Activated CD4-positive, alpha-beta memory T cell treated with anti-CD3 and anti-CD28 coated beads for 36 hours (primary cell): ENCODE measurements around the gene SLC43A1. TPM values are rescaled to one million over a fixed set of nuclear protein-coding genes. Genes with fewer than 3 reads are reported as not detected.
"Not testable (repeated sequence)": the region's sequence is repeated elsewhere in the genome, so short reads cannot be mapped to it uniquely, and the experiment has no call there.

Experiments used
- CTCF ChIA-PET: fragments of 350-600 bp; sonication (Branson Sonifier 250); formaldehyde crosslinking; loops from one replicate; lab custom pipeline; 2021; ENCODE audit warnings: antibody characterized with exemption, inconsistent platforms; lab: Charles Lee
- POLR2A ChIA-PET: fragments of 350-600 bp; sonication (Branson Sonifier 250); formaldehyde crosslinking; loops from one replicate; lab custom pipeline; 2021; ENCODE audit warnings: antibody characterized with exemption; lab: Charles Lee
- DNase-seq: peaks from one replicate; pipeline ENCODE4 v3.0.0-alpha.2; 2020
- H3K27ac Mint-ChIP-seq: one replicate; pipeline ENCODE4 v1.8.0; 2021; ENCODE audit warnings: mixed read lengths
- H3K27me3 Mint-ChIP-seq: one replicate; pipeline ENCODE4 v1.8.0; 2021; ENCODE audit warnings: mixed read lengths
- H3K36me3 Mint-ChIP-seq: one replicate; pipeline ENCODE4 v1.8.0; 2021; ENCODE audit warnings: mixed read lengths
- H3K4me1 Mint-ChIP-seq: one replicate; pipeline ENCODE4 v1.8.0; 2021; ENCODE audit warnings: low read depth, mixed read lengths
- H3K4me3 Mint-ChIP-seq: one replicate; pipeline ENCODE4 v1.8.0; 2021; ENCODE audit warnings: mild to moderate bottlenecking, mixed read lengths
- H3K9me3 Mint-ChIP-seq: one replicate; pipeline ENCODE4 v1.8.0; 2021; ENCODE audit warnings: mixed read lengths
- intact Hi-C: fragments of 100-400 bp; cut with micrococcal nuclease; formaldehyde crosslinking; loops from one replicate; pipeline ENCODE4 v1.15.1; 2023
- total RNA-seq, 2 experiments: library from RNA; stranded (reverse); gene quantifications; one replicate each; pipeline ENCODE4 v1.2.3, GENCODE V29; 2021

SLC43A1 gene
- total RNA-seq, 2 experiments from 2014 or later = 23.1 to 23.3 TPM

DNA sequence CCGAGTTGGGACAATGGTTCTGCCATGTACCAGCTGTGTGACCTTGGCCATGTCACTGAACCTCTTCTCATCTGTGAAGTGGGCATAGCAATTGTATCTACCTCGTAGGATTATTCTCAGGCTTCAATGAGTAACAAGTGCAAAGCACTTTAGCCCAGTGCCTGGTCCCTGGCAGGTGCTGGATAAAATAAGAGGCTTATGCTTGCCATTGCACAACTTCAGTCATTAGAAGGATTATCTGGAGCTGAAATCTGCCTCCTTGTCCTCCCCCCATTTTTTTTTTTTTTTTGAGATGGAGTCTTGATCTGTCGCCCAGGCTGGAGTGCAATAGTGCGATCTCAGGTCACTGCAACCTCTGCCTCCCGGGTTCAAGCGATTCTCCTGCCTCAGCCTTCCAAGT, 29.1 kb upstream of the SLC43A1 start:
- Mint-ChIP-seq H3K4me1 (peaks cover 4% of the 10 kb centered on the region), H3K27me3 (no peaks in the 10 kb centered on the region), H3K27ac (no peak overlapping the region), H3K9me3 (no peaks in the 10 kb centered on the region), H3K4me3 (no peak overlapping the region), H3K36me3 (peaks cover 11% of the 10 kb centered on the region)
- intact Hi-C loops = no loop called here
- DNase-seq = no peak
- CTCF ChIA-PET = interaction anchor here (1.5 kb wide), 1 partner anchor 50 kb away, joined by 5 read pairs; no protein-coding TSS in a partner anchor
- POLR2A ChIA-PET = interaction anchor here (0.6 kb wide), 1 partner anchor 294 kb away, joined by 3 read pairs; no protein-coding TSS in a partner anchor

DNA sequence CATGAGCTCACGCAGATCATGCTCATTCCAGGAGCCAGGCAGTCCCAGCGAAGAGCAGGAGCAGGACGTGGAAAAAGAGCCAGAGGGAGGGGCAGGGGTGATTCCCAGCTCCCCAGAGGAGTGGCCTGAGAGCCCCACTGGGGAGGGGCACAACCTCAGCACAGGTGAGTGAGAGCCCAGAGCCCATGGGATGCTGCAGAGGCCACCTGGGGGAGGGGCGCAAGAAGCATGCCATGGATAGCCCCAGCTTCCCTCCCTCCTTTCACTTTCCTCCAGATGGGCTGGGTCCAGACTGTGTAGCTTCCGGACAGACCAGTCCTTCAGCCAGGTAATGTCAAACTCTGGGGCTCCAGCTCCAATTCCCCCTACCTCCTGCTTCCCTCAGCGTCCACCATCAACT, 28.1 kb upstream of the SLC43A1 start:
- H3K4me1 Mint-ChIP-seq = peaks cover 4% of the 10 kb centered on the region
- H3K27me3 Mint-ChIP-seq = no peaks in the 10 kb centered on the region
- CTCF ChIA-PET = no interaction called here
- peaks cover 12% of the 10 kb centered on the region for H3K36me3 Mint-ChIP-seq
- DNase-seq = no peak
- POLR2A ChIA-PET = no interaction called here
- no peaks in the 10 kb centered on the region for H3K9me3 Mint-ChIP-seq
- no peak overlapping the region for H3K27ac Mint-ChIP-seq
- intact Hi-C loops = no loop called here
- H3K4me3 Mint-ChIP-seq = no peak overlapping the region

DNA sequence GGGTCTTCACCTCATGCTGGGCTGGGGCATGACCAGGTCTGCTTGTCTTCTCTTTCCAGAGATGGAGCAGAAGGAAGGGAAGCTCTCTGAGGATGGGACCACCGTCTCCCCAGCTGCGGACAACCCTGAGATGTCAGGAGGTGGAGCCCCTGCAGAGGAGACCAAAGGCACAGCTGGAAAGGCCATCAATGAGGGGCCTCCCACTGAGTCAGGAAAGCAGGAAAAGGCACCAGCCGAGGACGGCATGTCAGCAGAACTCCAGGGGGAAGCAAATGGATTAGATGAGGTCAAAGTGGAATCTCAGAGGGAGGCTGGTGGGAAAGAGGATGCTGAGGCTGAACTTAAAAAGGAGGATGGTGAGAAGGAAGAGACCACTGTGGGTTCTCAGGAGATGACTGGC, 27.1 kb upstream of the SLC43A1 start:
- no peaks in the 10 kb centered on the region for H3K9me3 Mint-ChIP-seq
- intact Hi-C loops = no loop called here
- H3K27me3 Mint-ChIP-seq = no peaks in the 10 kb centered on the region
- POLR2A ChIA-PET = no interaction called here
- H3K4me1 Mint-ChIP-seq = peaks cover 4% of the 10 kb centered on the region
- DNase-seq = no peak
- peaks cover 10% of the 10 kb centered on the region for H3K36me3 Mint-ChIP-seq
- no peak overlapping the region for H3K4me3 Mint-ChIP-seq
- no peak overlapping the region for H3K27ac Mint-ChIP-seq
- CTCF ChIA-PET = no interaction called here

DNA sequence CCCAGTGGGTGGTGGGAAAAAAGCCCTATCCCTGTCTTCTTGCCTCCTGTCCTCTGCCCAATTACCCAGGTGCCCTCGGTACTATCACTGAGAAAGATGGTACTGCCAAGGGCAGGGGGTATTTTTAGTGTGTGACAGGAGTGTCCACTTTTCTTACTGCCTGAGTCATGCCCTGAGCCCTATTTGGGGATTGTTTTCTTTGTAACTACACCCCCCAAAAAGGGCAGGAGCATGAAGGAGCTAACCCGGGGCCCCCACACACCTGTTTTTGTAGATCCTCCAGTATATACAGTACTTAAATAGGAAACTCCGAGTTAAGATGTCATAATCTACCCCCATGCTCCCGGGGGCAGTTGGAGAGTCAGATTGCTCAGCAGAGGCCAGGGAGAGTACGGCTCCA, 25.7 kb upstream of the SLC43A1 start:
- no peaks in the 10 kb centered on the region for H3K9me3 Mint-ChIP-seq
- no peak for DNase-seq
- intact Hi-C loops = no loop called here
- H3K36me3 Mint-ChIP-seq = peaks cover 5% of the 10 kb centered on the region
- no peak overlapping the region for H3K27ac Mint-ChIP-seq
- ChIA-PET CTCF (interaction anchor here (0.5 kb wide), 1 partner anchor 83 kb away, joined by 3 read pairs; no protein-coding TSS in a partner anchor), POLR2A (no interaction called here)
- no peaks in the 10 kb centered on the region for H3K27me3 Mint-ChIP-seq
- H3K4me1 Mint-ChIP-seq = no peaks in the 10 kb centered on the region
- no peak overlapping the region for H3K4me3 Mint-ChIP-seq

DNA sequence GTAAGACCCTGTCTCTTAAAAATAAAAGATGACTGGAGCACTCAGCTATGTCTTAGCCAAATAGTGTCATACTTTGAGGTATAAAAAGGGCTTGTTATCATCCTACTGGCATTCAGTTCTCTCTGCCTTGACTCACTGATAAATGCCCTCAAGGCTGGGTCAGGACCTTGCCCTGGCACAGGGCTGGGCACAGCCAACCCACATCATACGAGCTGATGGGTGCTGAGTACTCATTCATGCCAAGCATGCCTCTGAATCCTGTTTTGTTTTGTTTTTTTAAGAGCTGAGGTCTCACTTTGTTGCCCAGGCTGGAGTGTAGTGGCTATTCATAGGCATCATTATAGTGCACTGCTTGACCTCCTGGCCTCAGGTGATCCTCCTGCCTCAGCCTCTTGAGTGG, 23.8 kb upstream of the SLC43A1 start:
- POLR2A ChIA-PET = interaction anchor here (0.7 kb wide), 1 partner anchor 170 kb away, joined by 3 read pairs; no protein-coding TSS in a partner anchor
- Mint-ChIP-seq H3K4me1 (no peaks in the 10 kb centered on the region), H3K27ac (no peak overlapping the region), H3K9me3 (no peaks in the 10 kb centered on the region), H3K36me3 (peaks cover 5% of the 10 kb centered on the region), H3K27me3 (no peaks in the 10 kb centered on the region), H3K4me3 (no peak overlapping the region)
- no peak for DNase-seq
- CTCF ChIA-PET = interaction anchor here (0.8 to 1.2 kb wide), 2 partner anchors 12 to 46 kb away, joined by 3 to 6 read pairs; no protein-coding TSS in a partner anchor
- intact Hi-C loops = no loop called here

DNA sequence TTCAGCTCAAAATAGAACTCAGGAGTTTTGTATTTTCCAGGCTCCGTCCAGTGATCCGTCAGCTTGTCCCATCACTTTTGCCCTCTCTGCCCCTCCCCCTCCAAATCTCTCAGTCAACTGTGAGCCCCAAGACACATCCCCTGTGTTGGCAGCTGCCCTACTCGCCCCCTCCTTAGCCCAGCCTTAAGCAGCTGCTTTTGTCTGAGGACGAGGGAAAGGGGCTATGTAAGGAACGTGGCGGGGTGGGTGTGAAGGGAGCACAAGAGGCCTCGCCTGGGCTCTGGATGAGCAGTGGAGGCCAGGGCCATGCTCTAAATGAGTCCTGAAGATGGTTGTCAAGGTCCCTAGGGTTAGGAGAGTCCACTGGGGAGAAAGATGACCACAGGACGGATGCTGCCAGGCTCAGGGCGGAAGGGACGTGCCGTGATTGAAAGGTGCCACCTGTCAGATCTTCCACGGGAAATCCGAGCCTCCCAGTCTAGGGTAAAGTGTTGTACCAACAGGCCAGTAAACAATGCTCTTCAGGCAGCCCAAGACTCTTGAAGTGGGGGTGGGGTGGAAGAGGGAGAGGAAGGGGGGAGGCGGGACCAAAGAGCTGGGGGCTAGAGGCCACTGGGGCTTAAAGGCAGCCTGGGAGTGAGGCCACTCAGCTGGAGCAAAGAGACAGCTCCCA, 21.6 kb upstream of the SLC43A1 start, which contains the start of gene SMTNL1:
Gene SMTNL1 (plus strand): TSS at position 649 of the 673 bp plus-strand sequence. CDS start 5,048 bp downstream, outside the sequence.
- Mint-ChIP-seq H3K9me3 (no peaks in the 10 kb centered on the region), H3K4me3 (no peak within 1 kb of the TSS), H3K4me1 (peaks cover under 1% of the 10 kb centered on the region), H3K36me3 (peaks cover 7% of the 10 kb centered on the region), H3K27me3 (no peaks in the 10 kb centered on the region), H3K27ac (no peak within 1 kb of the TSS)
- POLR2A ChIA-PET = no interaction called here
- CTCF ChIA-PET = interaction anchor here (1.9 kb wide), 1 partner anchor 44 kb away, joined by 6 read pairs; no protein-coding TSS in a partner anchor
- intact Hi-C loops = no loop called here
- DNase-seq = no peak

DNA sequence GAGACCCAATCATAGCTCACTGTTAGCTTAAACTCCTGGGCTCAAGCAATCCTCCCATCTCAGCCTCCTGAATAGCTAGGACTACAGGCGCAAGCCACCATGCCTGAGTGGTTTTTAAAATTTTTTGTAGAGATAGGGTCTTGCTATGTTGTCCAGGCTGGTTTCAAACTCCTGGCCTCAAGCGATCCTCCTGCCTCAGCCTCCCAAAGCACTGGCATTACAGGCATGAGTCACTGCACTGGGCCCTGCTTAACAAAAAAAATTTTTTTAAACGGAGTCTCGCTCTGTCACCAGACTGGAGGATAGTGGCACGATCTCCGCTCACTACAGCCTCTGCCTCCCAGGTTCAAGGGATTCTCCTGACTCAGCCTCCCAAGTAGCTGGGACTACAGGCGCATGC, 18.9 kb upstream of the SLC43A1 start:
- DNase-seq, H3K4me3 Mint-ChIP-seq, H3K36me3 Mint-ChIP-seq, H3K9me3 Mint-ChIP-seq, POLR2A ChIA-PET, H3K27me3 Mint-ChIP-seq, H3K27ac Mint-ChIP-seq, intact Hi-C loops: not testable (repeated sequence)
- peaks cover 17% of the 10 kb centered on the region for H3K4me1 Mint-ChIP-seq
- CTCF ChIA-PET = interaction anchor here (1.0 to 1.7 kb wide), 2 partner anchors 41 to 267 kb away, joined by 3 to 12 read pairs; no protein-coding TSS in a partner anchor

DNA sequence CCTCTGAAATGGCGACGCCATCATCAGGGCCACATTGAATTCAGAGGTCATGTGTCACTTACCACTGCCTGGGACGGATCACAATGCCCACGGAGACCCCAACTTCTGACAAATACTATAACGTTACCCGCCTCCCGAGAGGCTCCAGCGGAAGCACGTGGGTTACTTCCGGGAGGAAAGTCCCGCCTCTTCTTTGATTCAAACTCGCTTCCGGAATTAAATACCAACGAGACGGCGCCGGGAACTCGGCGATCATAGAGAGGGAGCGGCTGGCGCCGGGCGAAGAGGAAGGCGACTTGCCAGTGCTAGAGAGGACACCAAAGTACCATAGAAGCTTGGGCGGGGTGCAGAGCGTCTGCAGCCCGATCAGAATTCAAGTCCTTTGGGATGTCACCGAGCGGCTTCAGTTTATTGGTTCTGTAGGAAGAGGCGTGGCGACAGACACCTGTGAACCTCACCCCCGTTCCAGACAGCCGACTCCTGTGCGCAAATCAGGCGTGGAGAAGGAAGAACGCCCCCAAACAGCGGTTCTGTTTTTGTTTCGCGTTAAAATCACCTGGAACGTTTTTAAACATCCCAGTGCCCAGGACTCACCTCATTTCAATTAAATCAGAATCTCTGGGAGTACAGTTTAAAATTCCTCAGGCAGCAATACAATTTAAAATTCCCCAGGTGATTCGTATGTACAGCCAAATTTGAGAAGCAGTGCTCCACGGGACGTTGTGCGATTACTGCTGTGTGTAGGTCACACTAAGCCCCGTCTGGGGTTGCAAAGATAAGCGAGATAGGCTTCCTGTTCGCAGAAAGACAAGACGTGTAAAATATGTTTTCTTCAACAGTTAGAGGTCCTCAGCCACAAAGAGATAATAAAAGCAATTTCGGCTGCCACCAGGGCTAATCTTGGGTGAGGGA, 15.3 kb upstream of the SLC43A1 start, which contains the start of gene TIMM10:
Gene TIMM10 (minus strand): TSS at position 159 of the 912 bp plus-strand sequence. CDS start 565 bp downstream, outside the sequence.
- POLR2A ChIA-PET = interaction anchor here (1.0 to 1.2 kb wide), 4 partner anchors 18 to 105 kb away, joined by 3 to 6 read pairs (median 4); no protein-coding TSS in a partner anchor

DNA sequence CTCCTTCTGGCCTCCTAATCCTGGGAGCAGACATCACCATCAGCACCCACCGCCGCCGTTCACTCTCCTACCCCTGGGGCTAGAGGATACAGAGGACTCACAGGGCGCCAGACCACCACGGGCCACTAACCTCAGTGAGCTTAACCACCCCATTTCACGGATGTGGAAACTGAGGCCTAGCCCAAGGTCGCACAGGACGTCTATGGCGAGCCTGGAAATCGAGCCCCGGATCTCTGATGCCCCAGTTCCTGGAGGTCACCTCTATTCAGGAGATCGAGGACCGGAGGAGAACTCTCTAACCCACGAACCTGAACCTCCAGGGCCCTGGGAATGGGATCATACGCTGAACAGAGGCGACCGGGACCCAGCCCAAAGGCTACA, 14.7 kb upstream of the SLC43A1 start:
- intact Hi-C loops = loop anchor here (1.0 kb wide), 11 partner anchors 36 to 1049 kb away; partner anchors contain the start of genes CLP1, MED19, TMX2 and ZFP91
- CTCF ChIA-PET = interaction anchor here (0.6 to 20.2 kb wide), 6 partner anchors 14 to 270 kb away, joined by 3 to 562 read pairs (median 60); partner anchors contain the start of genes SLC43A1 and UBE2L6
- POLR2A ChIA-PET = interaction anchor here (0.9 to 1.0 kb wide), 3 partner anchors 37 to 109 kb away, joined by 3 to 6 read pairs (median 4); no protein-coding TSS in a partner anchor
- Mint-ChIP-seq H3K27ac (peak overlapping the region; percentile 80), H3K4me3 (peak overlapping the region; percentile 93), H3K4me1 (peaks cover 35% of the 10 kb centered on the region), H3K27me3 (no peaks in the 10 kb centered on the region), H3K9me3 (no peaks in the 10 kb centered on the region), H3K36me3 (peaks cover 13% of the 10 kb centered on the region)
- DNase-seq = no peak

More for the DNA sequence above, 15.3 kb upstream of the SLC43A1 start, which contains the start of gene TIMM10:
- peaks cover 13% of the 10 kb centered on the region for H3K36me3 Mint-ChIP-seq
- CTCF ChIA-PET = interaction anchor here (1.1 to 20.2 kb wide), 6 partner anchors 15 to 114 kb away, joined by 3 to 562 read pairs (median 60); partner anchors contain the start of genes SLC43A1 and UBE2L6
- no peaks in the 10 kb centered on the region for H3K27me3 Mint-ChIP-seq
- peaks cover 35% of the 10 kb centered on the region for H3K4me1 Mint-ChIP-seq
- peak within 1 kb of the TSS; percentile 93 for H3K4me3 Mint-ChIP-seq
- intact Hi-C loops = loop anchor here (1.0 kb wide), 12 partner anchors 35 to 1048 kb away; partner anchors contain the start of genes CLP1, MED19, SELENOH and TMX2
- peak within 1 kb of the TSS; percentile 80 for H3K27ac Mint-ChIP-seq
- no peaks in the 10 kb centered on the region for H3K9me3 Mint-ChIP-seq
- peak; percentile 97 for DNase-seq

DNA sequence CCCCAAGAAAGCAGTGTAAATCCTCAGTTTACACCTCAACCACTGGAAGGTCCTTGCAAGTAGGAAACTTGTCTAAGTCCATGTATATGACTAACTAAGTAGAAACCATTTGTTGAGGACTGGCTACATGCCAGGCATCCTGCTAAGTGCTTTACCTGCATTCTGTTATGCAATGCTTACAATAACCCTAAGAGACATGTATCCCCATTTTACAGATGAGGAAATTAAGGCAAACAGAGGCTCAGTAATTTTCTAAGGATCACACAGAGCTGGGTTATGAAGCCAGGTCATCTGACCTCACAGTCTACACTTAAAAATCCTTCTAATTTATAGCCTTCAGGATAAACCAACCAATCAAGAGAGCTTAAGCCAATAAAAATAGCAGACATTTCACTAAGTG, 13.5 kb upstream of the SLC43A1 start:
- intact Hi-C loops = loop anchor here (5.0 kb wide), 1 partner anchor 182 kb away; no protein-coding TSS in a partner anchor
- no peak overlapping the region for H3K27ac Mint-ChIP-seq

More for the DNA sequence above, 13.5 kb upstream of the SLC43A1 start:
- Mint-ChIP-seq H3K36me3 (peaks cover 17% of the 10 kb centered on the region), H3K9me3 (no peaks in the 10 kb centered on the region), H3K4me3 (no peak overlapping the region), H3K4me1 (peaks cover 35% of the 10 kb centered on the region), H3K27me3 (no peaks in the 10 kb centered on the region)
- ChIA-PET POLR2A (interaction anchor here (0.7 to 0.9 kb wide), 3 partner anchors 13 to 110 kb away, joined by 3 read pairs; partner anchors contain the start of gene SLC43A1), CTCF (interaction anchor here (0.6 to 20.2 kb wide), 12 partner anchors 13 to 185 kb away, joined by 3 to 562 read pairs (median 6); partner anchors contain the start of genes RTN4RL2, SLC43A1 and UBE2L6)
- no peak for DNase-seq
